Brain microvascular endothelial cell (primary cell): ENCODE results near the gene STOX2.
"Not testable (repeated sequence)": the region's sequence is repeated elsewhere in the genome, so short reads cannot be mapped to it uniquely, and the experiment has no call there.

ENCODE experiments used
- DNase-seq: peaks from one replicate; pipeline ENCODE4 v3.0.0-alpha.2; 2020
- H3K27ac ChIP-seq: fragments of 250-450 bp; sonication (Bioruptor Pico); 2 replicates; pipeline ENCODE4 v1.5.1; 2020; ENCODE audit warnings: mild to moderate bottlenecking, moderate library complexity
- H3K27me3 ChIP-seq: fragments of 250-450 bp; sonication (Bioruptor Pico); replicated peaks from 2 replicates; pipeline ENCODE4 v1.5.1; 2020; ENCODE audit warnings: mild to moderate bottlenecking
- H3K36me3 ChIP-seq: fragments of 250-450 bp; sonication (Bioruptor Pico); replicated peaks from 2 replicates; pipeline ENCODE4 v1.5.1; 2020; ENCODE audit warnings: mild to moderate bottlenecking
- H3K4me3 ChIP-seq: 2 replicates; pipeline ENCODE4 v1.5.1; 2011; ENCODE audit warnings: low read depth, mild to moderate bottlenecking, control low read depth, low read length, moderate library complexity
- CTCF ChIP-seq: IDR thresholded peaks from 2 replicates; pipeline ENCODE4 v1.5.1; 2011; ENCODE audit warnings: low read depth, mild to moderate bottlenecking, moderate library complexity, low read length, control low read depth, inconsistent platforms; ENCODE audit errors: missing control alignments
- in situ Hi-C: cut with HindIII; loops from 2 replicates; pipeline ENCODE4 v1.10.0; 2017; ENCODE audit warnings: low sequenced_read_pairs, low pct_ligation_motif_present

Gene STOX2

GRCh38 chr4:183945741-183946140, 40.6 kb downstream of the STOX2 start:
- in situ Hi-C loops, result no loop called here
- TF ChIP-seq CTCF, result no peak
- Histone ChIP-seq H3K36me3 (no peaks in the 10 kb centered on the region), H3K27me3 (no peaks in the 10 kb centered on the region), H3K4me3 (no peak overlapping the region), H3K27ac (no peak overlapping the region)
- DNase-seq, result no peak

- in situ Hi-C loops, result no loop called here
- no peak for DNase-seq
These were observed 45.4 kb downstream of the STOX2 start for GRCh38 chr4:183950536-183950935.

GRCh38 chr4:183952652-183953051, 47.5 kb downstream of the STOX2 start:
- DNase-seq, H3K4me3 ChIP-seq, H3K27me3 ChIP-seq, in situ Hi-C loops, H3K36me3 ChIP-seq, H3K27ac ChIP-seq: not testable (repeated sequence)

More at GRCh38 chr4:183950536-183950935, 45.4 kb downstream of the STOX2 start:
- no peak overlapping the region for H3K27ac ChIP-seq
- no peak for TF ChIP-seq CTCF
- no peaks in the 10 kb centered on the region for H3K36me3 ChIP-seq
- no peak overlapping the region for H3K4me3 ChIP-seq
- no peaks in the 10 kb centered on the region for H3K27me3 ChIP-seq

GRCh38 chr4:183959319-183960045, 54.4 kb downstream of the STOX2 start:
- Histone ChIP-seq H3K27me3 (no peaks in the 10 kb centered on the region), H3K36me3 (no peaks in the 10 kb centered on the region), H3K27ac (no peak overlapping the region), H3K4me3 (no peak overlapping the region)
- TF ChIP-seq CTCF, result no peak
- in situ Hi-C loops, result no loop called here
- DNase-seq, result no peak

GRCh38 chr4:183960046-183960420, 54.9 kb downstream of the STOX2 start:
- in situ Hi-C loops, result no loop called here
- peak; percentile 56 for DNase-seq

GRCh38 chr4:183960962-183961541, 55.9 kb downstream of the STOX2 start:
- H3K27me3 ChIP-seq, result no peaks in the 10 kb centered on the region
- H3K27ac ChIP-seq, result no peak overlapping the region
- in situ Hi-C loops, result no loop called here
- TF ChIP-seq CTCF, result no peak
- DNase-seq, result no peak
- H3K36me3 ChIP-seq, result no peaks in the 10 kb centered on the region
- no peak overlapping the region for H3K4me3 ChIP-seq

More at GRCh38 chr4:183960046-183960420, 54.9 kb downstream of the STOX2 start:
- H3K4me3 ChIP-seq, result no peak overlapping the region
- no peak for TF ChIP-seq CTCF
- no peak overlapping the region for H3K27ac ChIP-seq
- H3K27me3 ChIP-seq, result no peaks in the 10 kb centered on the region
- H3K36me3 ChIP-seq, result no peaks in the 10 kb centered on the region
